Measurements from ENCODE around the gene ODF2L. TPM values are rescaled to one million over a fixed set of nuclear protein-coding genes. Genes with fewer than 3 reads are reported as not detected.

Gene ODF2L
- total RNA-seq, 1 experiment from 2014 or later, result 88.2 TPM

- Histone ChIP-seq H3K4me3 (ENCODE audit: low read depth in 2 of 2, low read length in 2 of 2) (no peak overlapping the region), H3K27me3 (ENCODE audit: control insufficient read depth, insufficient read depth, low read length) (no peaks in the 10 kb centered on the region), H3K4me1 (ENCODE audit: control insufficient read depth, insufficient read depth, low read length) (no peaks in the 10 kb centered on the region), H3K36me3 (ENCODE audit: control insufficient read depth, insufficient read depth, low read length) (peaks cover 5% of the 10 kb centered on the region; the same call in 1 of the 2 replicates), H3K9me3 (ENCODE audit: control insufficient read depth, insufficient read depth, low read depth, low read length) (no peaks in the 10 kb centered on the region), H3K27ac (ENCODE audit: low read length) (no peak overlapping the region)
- TF ChIP-seq POLR2AphosphoS5 (IDR thresholded peaks at IDR 0.05; ENCODE audit: low read depth, low read length) (no peak), SIN3A (IDR thresholded peaks at IDR 0.05; ENCODE audit: borderline replicate concordance, insufficient read depth, low read depth, low read length) (no peak), CTCF (IDR thresholded peaks at IDR 0.05) (no peak), REST (IDR thresholded peaks at IDR 0.05; ENCODE audit: insufficient read depth in 1 of 2, low read depth in 2 of 2, low read length in 1 of 2) (no peak), TCF7L2 (IDR thresholded peaks at IDR 0.05; ENCODE audit: low read depth, low read length) (no peak)
- ChIA-PET POLR2A (no interaction called here), CTCF (no interaction called here)
- intact Hi-C loops (cut with micrococcal nuclease; ENCODE audit: unreplicated experiment), result no loop called here
- in situ Hi-C loops (cut with HindIII; ENCODE audit: low pct_unique_long_range_greater_than_20kb, low sequenced_read_pairs), result no loop called here
- DNase-seq (ENCODE audit: low read depth, low spot score), result no peak
- no TSS peak for BruUV-seq (replicated peaks)
- ATAC-seq, result no peak
Observed at GRCh38 chr1:86365896-86366295, 30.2 kb downstream of the ODF2L start.

DNA sequence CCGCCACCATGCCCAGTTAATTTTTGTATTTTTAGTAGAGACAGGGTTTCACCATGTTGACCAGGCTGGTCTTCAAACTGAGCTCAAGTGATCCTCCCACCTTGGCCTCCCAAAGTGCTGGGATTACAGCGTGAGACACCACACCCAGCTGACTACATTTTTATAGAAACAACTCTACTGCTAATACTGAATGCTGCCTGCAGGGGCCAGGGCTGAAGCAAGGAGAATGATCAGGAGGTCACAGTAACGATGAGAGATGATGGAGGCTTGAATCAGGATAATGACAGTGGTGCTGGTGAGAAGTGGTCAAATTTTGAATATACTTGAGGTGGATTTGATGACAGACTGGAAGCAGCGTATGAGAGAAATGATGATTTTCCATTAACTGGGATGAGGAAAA lies 33.3 kb downstream of the ODF2L start:
- H3K9me3 ChIP-seq (ENCODE audit: control insufficient read depth, insufficient read depth, low read depth, low read length), result no peaks in the 10 kb centered on the region
- in situ Hi-C loops (cut with HindIII; ENCODE audit: low pct_unique_long_range_greater_than_20kb, low sequenced_read_pairs), result no loop called here
- POLR2A ChIA-PET, result no interaction called here
- CTCF ChIA-PET, result interaction anchor here (0.6 kb wide), 1 partner anchor 286 kb away, joined by 8 read pairs; no protein-coding TSS in a partner anchor
- H3K4me1 ChIP-seq (ENCODE audit: control insufficient read depth, insufficient read depth, low read length), result no peaks in the 10 kb centered on the region
- no peak overlapping the region for H3K27ac ChIP-seq (ENCODE audit: low read length)
- H3K27me3 ChIP-seq (ENCODE audit: control insufficient read depth, insufficient read depth, low read length), result no peaks in the 10 kb centered on the region
- no peak for TF ChIP-seq POLR2AphosphoS5 (IDR thresholded peaks at IDR 0.05; ENCODE audit: low read depth, low read length)
- TF ChIP-seq REST (IDR thresholded peaks at IDR 0.05; ENCODE audit: insufficient read depth in 1 of 2, low read depth in 2 of 2, low read length in 1 of 2), result no peak
- no peak for TF ChIP-seq SIN3A (IDR thresholded peaks at IDR 0.05; ENCODE audit: borderline replicate concordance, insufficient read depth, low read depth, low read length)
- TF ChIP-seq TCF7L2 (IDR thresholded peaks at IDR 0.05; ENCODE audit: low read depth, low read length), result no peak
- TF ChIP-seq CTCF (IDR thresholded peaks at IDR 0.05), result no peak
- intact Hi-C loops (cut with micrococcal nuclease; ENCODE audit: unreplicated experiment), result no loop called here
- ATAC-seq, result no peak
- peaks cover 12% of the 10 kb centered on the region; the same call in 1 of the 2 replicates for H3K36me3 ChIP-seq (ENCODE audit: control insufficient read depth, insufficient read depth, low read length)
- no peak overlapping the region for H3K4me3 ChIP-seq (ENCODE audit: low read depth in 2 of 2, low read length in 2 of 2)
- BruUV-seq (replicated peaks), result no TSS peak
- DNase-seq (ENCODE audit: low read depth, low spot score), result no peak
